ENCODE results near the gene DIAPH3.
"Not testable (repeated sequence)": the region's sequence is repeated elsewhere in the genome, so short reads cannot be mapped to it uniquely, and the experiment has no call there.

Gene DIAPH3

DNA sequence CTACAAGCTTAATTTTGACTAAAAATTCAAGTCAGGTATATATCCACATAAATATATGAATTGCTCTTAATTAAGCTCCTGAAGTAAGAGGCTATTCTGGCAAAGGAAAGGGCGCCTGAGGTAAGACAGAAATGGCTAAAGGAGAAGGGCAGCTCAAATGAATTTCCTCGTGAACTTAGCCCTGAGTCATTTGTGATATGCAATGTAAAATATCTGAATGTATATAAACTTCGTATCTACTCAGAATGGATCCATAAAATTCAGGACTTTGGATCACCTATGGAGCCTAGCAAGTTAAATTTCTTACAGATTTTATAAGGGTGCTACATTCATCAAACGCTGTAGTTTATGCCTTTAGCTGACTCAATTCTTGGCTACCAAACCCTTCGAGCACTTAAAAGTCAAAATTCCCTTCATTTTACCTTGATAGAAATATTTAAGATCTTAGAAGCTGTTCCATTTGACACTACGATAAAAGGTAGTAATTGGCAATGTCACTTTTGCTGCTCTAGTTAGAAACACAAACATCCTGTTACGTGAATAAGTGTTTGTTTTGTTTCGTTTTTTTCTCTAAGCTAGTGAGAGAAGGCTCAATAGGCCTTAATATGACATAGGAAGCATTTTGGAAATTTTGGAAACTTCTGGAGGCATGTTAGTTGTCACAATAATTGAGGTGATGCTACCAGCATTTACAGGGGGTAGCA is 69.2 kb downstream of the DIAPH3 start:
- no peak for DNase-seq

DNA sequence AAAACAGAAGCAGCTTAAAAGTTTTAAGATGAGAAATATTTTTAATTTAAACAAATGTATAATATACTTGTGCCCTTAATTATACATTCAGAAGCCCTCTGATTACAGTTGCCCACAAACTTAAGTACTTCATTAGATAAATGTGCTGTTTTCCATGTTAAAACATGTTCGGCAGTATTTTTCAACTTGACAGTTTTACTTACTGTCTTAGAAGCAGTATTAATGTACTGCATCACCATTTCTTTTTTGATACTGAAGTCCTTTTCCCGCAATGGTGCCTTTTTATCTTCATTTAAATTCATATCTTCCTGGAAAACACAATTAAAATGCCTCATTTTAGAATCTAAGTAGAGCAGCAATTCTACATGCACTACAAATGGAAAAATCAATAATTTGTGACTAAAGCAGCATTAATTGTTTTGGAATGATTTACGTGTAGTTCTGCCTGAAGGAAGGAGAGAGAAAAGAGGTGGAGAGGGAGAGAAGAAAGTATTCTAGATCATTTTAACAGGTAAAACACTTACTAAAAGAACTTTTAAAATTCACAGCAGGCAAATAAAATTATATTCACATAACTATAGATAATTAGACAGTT is 70.2 kb downstream of the DIAPH3 start:
- DNase-seq, result no peak

DNA sequence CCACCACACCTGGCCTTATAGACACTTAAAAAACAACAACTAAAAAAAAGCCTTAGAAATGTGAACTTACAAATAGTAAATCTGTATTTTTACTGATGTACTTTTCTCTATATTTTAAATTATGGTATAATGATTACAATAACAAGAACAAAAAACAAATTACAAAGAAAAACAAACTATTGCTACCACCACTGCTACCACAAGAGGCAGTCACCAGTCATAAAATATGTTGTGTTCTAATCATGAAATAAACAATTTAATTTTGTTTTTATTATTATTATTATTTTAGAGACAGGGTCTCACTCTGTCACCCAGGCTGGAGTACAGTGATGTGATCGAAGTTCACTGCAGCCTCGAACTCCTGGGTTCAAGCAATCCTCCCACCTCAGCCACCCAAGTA is 72.2 kb downstream of the DIAPH3 start:
- no peak for DNase-seq

DNA sequence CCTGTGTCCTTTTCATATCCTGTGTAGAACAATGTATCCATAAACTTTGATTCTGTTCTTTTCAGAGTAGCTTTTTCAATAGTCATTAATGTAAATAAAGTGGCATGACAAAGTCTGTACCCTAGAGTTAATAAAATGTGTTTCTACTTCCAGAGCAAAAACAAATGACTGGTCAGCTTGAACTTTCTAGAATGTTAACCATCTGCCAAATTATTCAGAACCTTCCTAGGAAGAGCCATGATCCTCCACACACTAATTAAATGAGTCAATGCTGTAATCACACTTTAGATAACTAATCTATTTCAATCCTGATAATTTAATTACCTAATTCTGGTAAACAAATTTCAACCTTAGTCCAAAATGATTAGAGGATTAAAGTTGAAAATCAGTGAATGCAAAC is 73.2 kb downstream of the DIAPH3 start:
- no peak for DNase-seq

DNA sequence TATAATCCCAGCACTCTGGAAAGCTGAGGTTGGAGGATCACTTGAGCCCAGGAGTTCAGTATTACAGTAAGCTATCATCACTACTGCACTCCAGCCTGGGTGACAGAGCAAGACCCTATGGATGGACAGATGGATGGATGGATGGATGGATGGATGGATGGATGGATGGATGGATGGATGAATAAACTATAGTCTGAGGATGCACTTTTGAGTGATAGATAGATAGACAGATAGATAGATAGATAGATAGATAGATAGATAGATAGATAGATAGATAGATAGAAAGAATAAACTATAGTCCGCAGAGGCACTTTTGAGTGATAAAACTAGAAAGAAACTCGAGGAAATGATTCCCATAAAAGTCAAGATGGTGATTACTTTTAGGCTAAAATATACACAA is 79.9 kb downstream of the DIAPH3 start:
- DNase-seq, result not testable (repeated sequence)

DNA sequence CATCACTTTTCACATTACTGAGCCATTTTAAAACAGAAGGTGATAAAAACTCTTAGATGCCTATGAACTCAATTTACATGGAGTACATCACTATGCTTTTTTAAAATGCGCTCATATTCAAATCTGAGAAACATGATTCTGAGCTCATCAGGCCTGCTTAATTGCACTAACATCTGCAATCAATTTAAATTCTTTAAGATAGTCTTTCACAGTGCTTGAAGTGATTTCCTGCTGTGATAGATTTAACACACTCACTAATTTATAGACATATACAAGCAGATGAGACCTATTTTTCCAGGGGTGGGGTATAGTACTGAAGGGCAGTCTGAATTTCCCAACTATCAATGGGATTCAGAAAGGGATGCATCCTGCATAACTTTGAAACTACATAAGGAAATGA is 82.9 kb downstream of the DIAPH3 start:
- DNase-seq, result no peak

DNA sequence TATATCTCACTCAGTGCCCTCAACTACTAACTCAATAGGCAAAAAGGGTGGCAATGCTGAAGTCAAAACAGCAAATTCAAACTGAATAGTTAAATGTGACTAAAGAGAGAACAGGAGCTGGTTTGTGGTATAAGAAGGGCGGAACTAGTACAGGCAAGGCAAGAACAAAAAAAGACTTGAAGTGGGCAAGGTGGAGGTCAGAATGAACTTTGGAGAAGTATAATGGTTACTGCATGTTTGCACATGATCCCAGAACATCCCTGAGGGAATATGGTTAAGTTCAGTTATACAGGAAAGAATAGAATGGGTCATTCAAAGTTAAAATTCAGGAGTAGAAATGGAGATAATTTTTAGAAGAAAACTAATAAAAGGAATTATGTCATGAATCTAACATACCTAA is 85.5 kb downstream of the DIAPH3 start:
- DNase-seq, result no peak

DNA sequence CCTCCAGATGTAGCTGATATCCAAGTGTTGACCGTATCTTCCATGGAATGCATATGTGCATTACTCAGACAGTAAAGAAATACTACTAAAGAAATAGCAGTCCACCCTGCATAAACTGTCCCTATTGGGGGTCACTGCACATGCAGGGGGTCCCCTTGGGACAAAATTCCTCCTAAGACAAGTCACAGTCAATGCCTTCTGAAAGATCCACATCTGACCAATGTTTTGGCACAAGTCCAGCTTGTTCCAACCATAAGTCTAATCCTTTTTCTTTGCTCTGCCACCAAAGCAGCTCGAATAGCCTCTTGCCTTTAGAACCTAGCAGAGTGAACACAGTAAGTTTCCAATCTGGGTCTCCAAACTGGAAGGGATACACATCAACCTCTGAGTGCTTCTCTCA is 87.9 kb downstream of the DIAPH3 start:
- no peak for DNase-seq

DNA sequence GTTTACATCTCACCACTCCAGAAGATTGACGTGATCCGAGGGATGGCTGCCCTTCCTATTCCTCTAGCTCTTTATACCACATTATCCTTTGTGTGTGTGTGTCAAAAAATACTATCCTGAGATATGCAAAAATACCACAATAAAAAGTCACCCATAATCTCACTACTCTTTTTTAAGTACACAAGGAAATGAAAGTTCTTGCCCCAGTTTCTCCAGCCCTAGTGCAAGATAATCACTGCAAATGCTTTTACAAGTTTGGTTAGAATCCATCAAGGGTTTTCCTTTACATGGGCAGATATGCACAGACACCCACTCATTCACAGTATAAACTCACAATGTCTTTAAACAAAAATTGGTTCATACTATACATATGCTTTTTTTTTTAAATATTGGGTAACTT is 89.3 kb downstream of the DIAPH3 start:
- DNase-seq, result no peak

DNA sequence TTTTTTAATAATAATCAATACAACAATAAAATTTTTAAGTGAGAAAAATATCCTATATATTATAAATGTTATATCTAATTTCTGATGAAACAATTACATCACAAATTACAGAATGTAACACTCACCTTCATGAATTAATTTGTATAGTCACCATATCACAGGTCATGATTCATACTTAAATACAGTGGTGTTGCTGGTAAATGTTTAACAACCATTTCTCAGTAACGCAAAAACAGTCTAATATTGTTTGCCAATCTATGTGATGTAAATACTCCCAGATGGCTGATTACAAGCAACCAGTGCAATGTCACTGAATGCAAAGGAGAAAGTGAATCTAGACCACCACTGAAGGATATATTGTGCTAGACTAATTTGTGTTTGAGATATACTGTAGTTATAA is 97.5 kb downstream of the DIAPH3 start:
- no peak for DNase-seq

DNA sequence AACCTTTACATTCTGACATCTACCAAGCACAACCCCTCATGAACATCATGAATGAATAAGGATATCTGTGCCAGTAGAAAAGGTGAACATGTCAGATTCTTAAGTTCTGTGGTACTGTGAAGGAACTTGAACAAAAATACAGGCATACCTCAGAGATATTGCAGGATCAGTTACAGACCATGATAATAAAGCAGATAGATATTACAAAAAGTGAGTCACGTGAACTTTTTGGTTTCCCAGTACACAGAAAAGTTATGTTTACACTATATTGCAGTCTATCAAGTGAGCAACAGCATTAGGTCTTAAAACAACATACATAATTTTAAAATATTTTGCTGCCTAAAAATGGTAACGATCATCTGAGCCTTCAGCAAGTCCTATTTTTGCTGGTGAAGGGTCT is 101.2 kb downstream of the DIAPH3 start:
- no peak for DNase-seq

DNA sequence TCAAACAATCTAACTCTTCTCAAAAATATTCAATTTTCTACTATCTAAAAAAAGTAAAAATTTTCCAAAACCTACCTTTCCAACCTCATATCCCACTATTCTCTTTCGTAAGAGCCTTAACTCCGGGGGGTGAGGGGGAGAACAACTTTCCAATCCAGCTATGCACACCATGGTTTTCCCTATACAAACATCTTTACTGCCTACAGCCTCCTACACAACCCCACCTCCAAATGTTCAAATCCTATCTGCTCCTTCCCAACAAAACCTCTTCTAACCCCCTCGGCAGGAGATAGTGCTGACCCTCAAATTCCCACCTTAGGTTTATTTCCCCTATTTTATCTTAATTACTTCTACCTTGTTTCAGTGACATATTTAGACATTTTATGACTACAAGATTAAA is 102.0 kb downstream of the DIAPH3 start:
- DNase-seq, result no peak

DNA sequence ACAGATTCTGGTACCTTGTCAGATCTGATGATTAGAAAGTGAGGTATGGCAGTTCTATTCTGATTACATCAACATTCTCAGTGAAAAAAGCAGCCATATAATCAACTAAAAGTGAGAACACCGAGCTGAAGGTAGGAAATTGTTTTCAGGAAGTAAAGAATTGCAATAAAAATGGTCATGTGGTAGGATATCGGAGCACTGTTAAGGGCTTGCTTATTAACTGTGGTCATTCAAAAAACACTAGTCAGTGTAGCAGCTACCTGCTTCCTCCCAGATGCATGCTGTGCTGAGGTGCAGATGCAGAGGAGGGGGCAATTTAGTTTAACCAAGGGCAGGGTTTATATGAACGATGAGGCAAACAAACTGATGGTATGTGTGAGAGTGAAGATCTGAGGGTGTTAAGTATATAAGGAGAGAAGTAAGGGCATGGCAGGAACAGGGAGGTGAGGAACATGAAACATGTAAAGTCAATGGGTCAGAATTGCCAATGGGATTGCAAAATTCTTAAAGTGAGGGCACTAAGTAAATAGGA is 111.9 kb downstream of the DIAPH3 start:
- DNase-seq, result no peak

DNA sequence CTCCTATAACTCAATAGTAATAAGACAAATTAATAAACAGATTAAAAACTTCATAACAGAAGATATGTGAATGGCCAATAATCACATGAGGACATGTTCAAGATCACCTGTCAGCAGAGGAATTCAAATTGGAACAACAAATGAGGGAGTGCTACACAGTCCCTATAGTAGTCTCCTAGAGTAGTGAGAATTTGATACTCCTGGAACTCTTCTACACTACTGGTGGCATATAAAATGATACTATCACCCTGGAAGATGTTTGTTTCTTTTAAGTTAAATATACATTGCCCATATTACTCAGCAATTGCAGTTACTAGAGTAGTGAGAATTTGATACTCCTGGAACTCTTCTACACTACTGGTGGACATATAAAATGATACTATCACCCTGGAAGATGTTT is 115.4 kb downstream of the DIAPH3 start:
- DNase-seq, result not testable (repeated sequence)

DNA sequence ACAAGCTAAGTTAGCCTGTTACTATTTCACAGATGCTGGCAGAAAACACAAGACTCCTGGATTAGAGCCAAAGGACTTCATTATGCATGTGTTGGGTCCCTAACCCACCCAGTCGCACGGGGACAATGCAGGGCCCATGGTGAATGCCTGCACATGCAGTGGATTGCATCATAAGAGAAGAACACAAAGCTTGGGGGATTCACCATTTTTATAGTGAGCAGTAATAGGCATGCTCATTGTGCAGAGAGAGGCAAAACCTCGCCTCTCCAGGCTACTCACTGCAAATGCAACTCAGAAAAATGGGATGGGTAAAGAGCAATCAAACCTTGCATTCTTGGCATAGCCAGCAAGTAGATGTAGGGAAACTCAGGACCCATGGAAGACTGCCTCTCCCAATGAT is 115.8 kb downstream of the DIAPH3 start:
- DNase-seq, result no peak

DNA sequence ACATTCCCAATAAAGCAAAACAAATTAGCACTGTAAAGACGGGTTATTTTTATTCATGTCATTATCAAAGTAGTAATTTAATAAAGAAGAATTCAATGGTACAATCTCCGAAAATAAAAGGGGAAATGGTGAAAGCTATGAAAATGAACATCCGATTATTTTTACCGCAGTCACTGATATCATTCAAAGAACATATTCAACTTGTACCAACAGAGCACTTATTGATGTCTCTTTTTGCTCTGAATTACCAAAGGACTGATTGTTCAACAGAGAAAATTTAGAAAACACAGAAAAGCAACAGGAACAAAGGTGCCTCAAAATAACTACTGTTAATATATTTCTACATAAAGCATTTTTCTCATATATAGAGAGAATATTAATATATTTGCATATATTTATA is 119.4 kb downstream of the DIAPH3 start:
- DNase-seq, result no peak

DNA sequence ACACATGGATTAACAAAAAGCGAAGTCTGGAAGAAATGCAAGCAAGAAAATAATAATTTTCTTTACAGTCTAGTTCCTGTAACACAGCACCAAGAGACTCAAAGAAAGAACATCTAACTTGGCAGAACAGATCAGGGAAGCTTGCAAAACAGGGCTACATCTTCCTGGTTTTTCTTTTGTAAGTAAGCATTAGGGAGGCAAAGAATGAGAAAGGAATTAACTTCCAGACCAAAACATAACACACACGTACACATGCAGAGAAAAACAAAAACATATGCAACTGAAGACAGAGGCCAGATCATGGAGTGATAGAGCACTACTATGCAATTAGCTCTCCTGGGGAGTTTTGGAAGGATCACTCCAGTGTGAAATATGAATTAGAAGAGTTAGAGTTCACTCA is 120.5 kb downstream of the DIAPH3 start:
- no peak for DNase-seq

DNA sequence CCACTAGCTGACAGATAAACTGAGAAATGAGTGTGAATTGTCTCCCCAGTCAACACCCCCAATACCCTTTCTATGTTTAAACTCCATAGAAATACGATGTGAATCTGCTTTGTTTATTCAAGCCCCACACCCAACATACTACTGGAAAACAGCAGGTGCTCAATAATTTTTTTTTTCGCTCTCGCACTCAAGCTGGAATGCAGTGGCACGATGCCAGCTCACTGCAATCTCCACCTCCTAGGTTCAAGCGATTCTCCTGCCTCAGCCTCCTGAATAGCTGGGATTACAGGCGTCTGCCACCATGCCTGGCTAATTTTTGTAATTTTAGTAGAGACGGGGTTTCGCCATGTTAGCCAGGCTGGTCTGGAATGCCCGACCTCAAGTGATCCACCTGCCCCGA is 123.1 kb downstream of the DIAPH3 start:
- not testable (repeated sequence) for DNase-seq

DNA sequence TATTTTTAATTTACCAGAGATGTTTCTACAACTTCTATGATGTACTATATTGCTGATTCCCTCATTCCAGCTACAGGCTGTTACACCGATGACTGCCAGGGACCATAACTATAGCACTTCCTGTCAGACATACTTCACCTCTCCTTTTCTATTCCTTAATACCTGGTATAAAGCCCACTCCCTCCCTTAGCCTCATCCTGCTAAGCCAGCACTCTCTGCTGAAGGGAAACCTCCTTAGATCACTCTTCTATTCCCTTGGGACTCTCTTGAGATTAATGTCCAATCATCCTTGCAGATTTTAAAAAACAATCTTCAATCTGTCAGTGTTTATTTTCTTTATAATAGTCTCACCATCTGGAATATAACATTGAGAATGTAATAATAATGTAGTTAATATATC is 127.9 kb downstream of the DIAPH3 start:
- DNase-seq, result no peak

DNA sequence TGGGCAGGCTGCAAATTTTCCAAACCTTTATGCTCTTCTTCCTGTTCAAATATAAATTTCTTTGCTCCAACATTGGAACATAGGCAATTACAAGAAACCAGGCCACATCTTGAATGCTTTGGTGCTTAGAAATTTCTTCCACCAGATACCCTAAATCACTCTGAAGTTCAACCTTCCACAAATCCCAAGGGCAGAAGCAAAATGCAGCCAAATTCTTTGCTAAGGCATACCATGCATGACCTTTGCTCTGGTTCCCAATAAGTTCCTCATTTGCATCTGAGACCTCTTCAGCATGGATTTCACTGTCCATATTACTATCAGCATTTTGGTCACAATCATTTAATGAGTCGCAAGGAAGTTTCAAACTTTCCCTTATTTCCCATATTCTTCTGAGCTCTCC is 130.9 kb downstream of the DIAPH3 start:
- DNase-seq, result no peak

DNA sequence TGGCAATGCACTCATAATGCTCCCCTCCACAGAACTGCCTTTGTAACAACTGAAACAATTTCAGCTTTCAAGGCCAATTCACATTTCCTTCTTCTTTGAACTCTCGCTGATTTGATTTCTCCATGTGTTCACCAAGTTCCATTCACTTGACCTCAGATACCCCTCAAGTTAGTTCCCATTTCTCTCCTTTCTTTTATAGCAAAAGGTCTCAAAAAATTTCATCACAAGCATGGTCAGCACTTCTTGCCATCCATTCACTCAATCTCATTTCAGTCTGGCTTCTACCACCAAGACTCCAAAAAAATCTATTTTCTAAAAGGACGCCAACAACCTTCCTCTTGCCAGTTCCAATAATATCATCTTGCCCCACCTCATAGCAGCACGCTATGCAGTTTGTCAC is 135.7 kb downstream of the DIAPH3 start:
- DNase-seq, result no peak

DNA sequence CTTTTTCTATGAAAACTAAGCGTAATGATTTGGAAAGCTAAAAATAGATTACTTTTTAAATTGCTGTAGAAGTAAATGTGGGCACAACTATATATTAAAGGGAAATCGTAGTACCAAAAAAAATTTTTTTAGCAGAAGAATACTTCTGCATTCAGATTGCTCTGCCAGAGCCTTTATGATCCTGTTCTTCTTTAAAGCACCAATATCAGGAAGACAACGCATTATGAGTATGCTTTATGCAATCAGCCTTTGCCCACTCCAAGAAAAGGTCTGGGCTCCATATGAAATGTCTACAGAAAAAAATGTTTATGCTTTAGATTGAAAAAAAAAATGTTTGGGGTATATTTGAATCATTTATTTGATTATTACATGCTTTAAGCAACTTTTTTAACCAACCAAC is 137.4 kb downstream of the DIAPH3 start:
- DNase-seq, result no peak

DNA sequence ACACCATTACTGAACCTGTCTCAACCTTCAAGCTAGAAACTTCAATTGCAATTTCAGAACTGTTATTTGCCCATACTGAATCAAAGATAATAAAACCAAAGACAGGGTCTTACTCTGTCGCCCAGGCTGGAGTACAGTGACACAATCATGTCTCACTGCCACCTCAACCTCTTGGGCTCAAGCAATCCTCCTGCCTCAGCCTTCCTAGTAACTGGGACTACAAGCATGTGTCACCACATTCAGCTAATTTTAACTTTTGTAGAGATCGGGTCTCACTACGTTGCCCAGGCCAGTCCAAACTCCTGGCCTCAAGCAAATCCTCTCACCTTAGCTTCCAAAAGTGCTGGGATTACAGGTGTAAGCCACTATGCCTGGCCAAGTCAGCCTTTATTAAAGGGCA is 143.4 kb downstream of the DIAPH3 start:
- no peak for DNase-seq

DNA sequence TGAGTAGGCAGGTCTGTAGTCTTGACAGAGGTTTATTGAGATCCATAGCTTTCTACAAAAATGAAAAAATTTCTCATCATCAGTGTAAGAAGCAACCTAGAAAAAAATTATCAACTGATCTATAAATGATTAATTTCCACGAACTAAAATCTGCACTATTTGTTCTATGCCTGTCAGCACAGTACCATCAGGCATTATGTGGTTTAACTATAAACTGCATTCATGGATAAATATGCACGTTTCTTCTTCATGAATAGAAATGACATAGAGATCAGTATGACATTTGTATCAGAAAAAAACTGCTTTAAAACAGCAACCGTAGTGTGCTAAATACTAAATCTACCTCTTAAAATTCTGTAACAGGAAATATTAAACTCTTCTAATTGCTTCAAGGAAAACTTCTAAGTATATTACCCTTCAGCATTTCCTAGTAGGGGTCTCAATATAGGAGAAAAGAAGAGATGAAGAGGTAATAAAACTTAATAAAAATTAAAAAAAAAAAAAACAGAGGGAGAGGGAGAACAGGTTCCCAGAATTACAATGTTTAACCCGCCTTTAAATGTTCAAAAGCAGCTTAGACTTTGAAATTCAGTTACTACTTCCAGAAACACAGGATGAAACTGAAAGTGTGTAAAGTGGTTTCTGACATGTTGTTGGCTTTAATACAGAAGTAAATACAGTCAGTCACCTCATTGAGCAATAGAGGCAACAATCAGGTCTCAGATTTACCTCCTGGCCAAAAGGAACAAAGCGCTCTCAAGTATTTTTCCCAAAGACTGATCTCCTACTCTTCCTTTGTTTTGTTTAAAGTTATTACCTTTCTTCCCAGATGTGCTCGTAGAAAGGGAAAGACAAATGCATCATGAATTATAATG is 144.4 kb downstream of the DIAPH3 start:
- DNase-seq, result no peak

All from stimulated activated CD4-positive, alpha-beta T cell treated with anti-CD3 and anti-CD28 coated beads, Interleukin-2, amount 100 ng/mL, for 24 hours (primary cell).